Measurements from ENCODE around the gene RIT2.

RIT2 gene

GRCh38 chr18:42734520-42734919, 381.0 kb downstream of the RIT2 start:
- Histone ChIP-seq H3K4me2 (ENCODE audit: low read length) (no peak overlapping the region), H3K36me3 (ENCODE audit: insufficient read depth, low read length) (no peaks in the 10 kb centered on the region), H3K79me2 (ENCODE audit: insufficient read depth, low read length) (no peaks in the 10 kb centered on the region), H3K4me3 (ENCODE audit: low read depth, low read length, poor library complexity, severe bottlenecking) (no peak overlapping the region), H3K9me2 (ENCODE audit: low read depth, low read length) (no peaks in the 10 kb centered on the region), H3K27ac (ENCODE audit: low read depth, low read length, poor library complexity, severe bottlenecking) (no peak overlapping the region), H4K20me1 (ENCODE audit: insufficient read depth, low read length) (no peaks in the 10 kb centered on the region), H3F3A (ENCODE audit: insufficient read depth, low read length) (no peaks in the 10 kb centered on the region), H2AFZ (ENCODE audit: low read length) (no peak overlapping the region), H3K9me3 (ENCODE audit: low read length) (no peaks in the 10 kb centered on the region), H3K27me3 (ENCODE audit: insufficient read depth, low read length) (no peaks in the 10 kb centered on the region), H3K9ac (ENCODE audit: low read length) (no peak overlapping the region), H3K4me1 (ENCODE audit: insufficient read depth, low read length, severe bottlenecking) (no peaks in the 10 kb centered on the region)
- TF ChIP-seq EZH2 (IDR thresholded peaks at IDR 0.05; ENCODE audit: borderline replicate concordance, low read length) = no peak
- TF ChIP-seq, protein P1, sequence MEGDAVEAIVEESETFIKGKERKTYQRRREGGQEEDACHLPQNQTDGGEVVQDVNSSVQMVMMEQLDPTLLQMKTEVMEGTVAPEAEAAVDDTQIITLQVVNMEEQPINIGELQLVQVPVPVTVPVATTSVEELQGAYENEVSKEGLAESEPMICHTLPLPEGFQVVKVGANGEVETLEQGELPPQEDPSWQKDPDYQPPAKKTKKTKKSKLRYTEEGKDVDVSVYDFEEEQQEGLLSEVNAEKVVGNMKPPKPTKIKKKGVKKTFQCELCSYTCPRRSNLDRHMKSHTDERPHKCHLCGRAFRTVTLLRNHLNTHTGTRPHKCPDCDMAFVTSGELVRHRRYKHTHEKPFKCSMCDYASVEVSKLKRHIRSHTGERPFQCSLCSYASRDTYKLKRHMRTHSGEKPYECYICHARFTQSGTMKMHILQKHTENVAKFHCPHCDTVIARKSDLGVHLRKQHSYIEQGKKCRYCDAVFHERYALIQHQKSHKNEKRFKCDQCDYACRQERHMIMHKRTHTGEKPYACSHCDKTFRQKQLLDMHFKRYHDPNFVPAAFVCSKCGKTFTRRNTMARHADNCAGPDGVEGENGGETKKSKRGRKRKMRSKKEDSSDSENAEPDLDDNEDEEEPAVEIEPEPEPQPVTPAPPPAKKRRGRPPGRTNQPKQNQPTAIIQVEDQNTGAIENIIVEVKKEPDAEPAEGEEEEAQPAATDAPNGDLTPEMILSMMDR (IDR thresholded peaks at IDR 0.05; ENCODE audit: low read length) = no peak

GRCh38 chr18:42730272-42730671, 385.2 kb downstream of the RIT2 start:
- H3K4me1 ChIP-seq (ENCODE audit: insufficient read depth, low read length, severe bottlenecking) = no peaks in the 10 kb centered on the region
- no peak for TF ChIP-seq EZH2 (IDR thresholded peaks at IDR 0.05; ENCODE audit: borderline replicate concordance, low read length)
- TF ChIP-seq, protein P1 (IDR thresholded peaks at IDR 0.05; ENCODE audit: low read length) = no peak
- H2AFZ ChIP-seq (ENCODE audit: low read length) = no peak overlapping the region
- H3K27ac ChIP-seq (ENCODE audit: low read depth, low read length, poor library complexity, severe bottlenecking) = no peak overlapping the region
- no peaks in the 10 kb centered on the region for H3K36me3 ChIP-seq (ENCODE audit: insufficient read depth, low read length)
- no peaks in the 10 kb centered on the region for H3K79me2 ChIP-seq (ENCODE audit: insufficient read depth, low read length)
- no peaks in the 10 kb centered on the region for H3K9me3 ChIP-seq (ENCODE audit: low read length)
- no peaks in the 10 kb centered on the region for H4K20me1 ChIP-seq (ENCODE audit: insufficient read depth, low read length)
- no peak overlapping the region for H3K4me3 ChIP-seq (ENCODE audit: low read depth, low read length, poor library complexity, severe bottlenecking)
- H3K27me3 ChIP-seq (ENCODE audit: insufficient read depth, low read length) = no peaks in the 10 kb centered on the region
- no peaks in the 10 kb centered on the region for H3K9me2 ChIP-seq (ENCODE audit: low read depth, low read length)
- H3F3A ChIP-seq (ENCODE audit: insufficient read depth, low read length) = no peaks in the 10 kb centered on the region
- H3K4me2 ChIP-seq (ENCODE audit: low read length) = no peak overlapping the region
- H3K9ac ChIP-seq (ENCODE audit: low read length) = no peak overlapping the region

GRCh38 chr18:42719221-42719620, 396.3 kb downstream of the RIT2 start:
- no peak overlapping the region for H3K27ac ChIP-seq (ENCODE audit: low read depth, low read length, poor library complexity, severe bottlenecking)
- H3K36me3 ChIP-seq (ENCODE audit: insufficient read depth, low read length) = no peaks in the 10 kb centered on the region
- no peak overlapping the region for H3K4me2 ChIP-seq (ENCODE audit: low read length)
- no peaks in the 10 kb centered on the region for H3K27me3 ChIP-seq (ENCODE audit: insufficient read depth, low read length)
- no peaks in the 10 kb centered on the region for H3K9me2 ChIP-seq (ENCODE audit: low read depth, low read length)
- no peaks in the 10 kb centered on the region for H3K4me1 ChIP-seq (ENCODE audit: insufficient read depth, low read length, severe bottlenecking)
- no peaks in the 10 kb centered on the region for H4K20me1 ChIP-seq (ENCODE audit: insufficient read depth, low read length)
- no peaks in the 10 kb centered on the region for H3F3A ChIP-seq (ENCODE audit: insufficient read depth, low read length)
- H3K9ac ChIP-seq (ENCODE audit: low read length) = no peak overlapping the region
- H3K79me2 ChIP-seq (ENCODE audit: insufficient read depth, low read length) = no peaks in the 10 kb centered on the region
- H2AFZ ChIP-seq (ENCODE audit: low read length) = no peak overlapping the region
- no peak for TF ChIP-seq EZH2 (IDR thresholded peaks at IDR 0.05; ENCODE audit: borderline replicate concordance, low read length)
- TF ChIP-seq, protein P1 (IDR thresholded peaks at IDR 0.05; ENCODE audit: low read length) = no peak
- no peak overlapping the region for H3K4me3 ChIP-seq (ENCODE audit: low read depth, low read length, poor library complexity, severe bottlenecking)
- no peaks in the 10 kb centered on the region for H3K9me3 ChIP-seq (ENCODE audit: low read length)

Data from OCI-LY1 (cell line).